GM23338 (cell line): ENCODE data around the gene SDHD.

ENCODE experiments used
- CREB1 ChIP-seq: fragments of 250-450 bp; sonication (Bioruptor Pico); IDR thresholded peaks from 2 replicates; pipeline ENCODE4 v1.5.0; 2020; ENCODE audit warnings: low read depth, mild to moderate bottlenecking, moderate library complexity
- CTCF ChIP-seq, 2 experiments: fragments of 200-600 bp in 1 of 2; sonication (generic) in 1 of 2; conservative IDR thresholded peaks; 2 replicates each; pipeline versions ENCODE4 v1.5.1 to v1.6.1; 2016 to 2017; ENCODE audit warnings: antibody characterized with exemption in 2 of 2, low read depth in 2 of 2, mild to moderate bottlenecking in 2 of 2, moderate library complexity in 1 of 2
- ETS1 ChIP-seq: IDR thresholded peaks from 2 replicates; pipeline ENCODE4 v1.6.1; 2016; ENCODE audit warnings: antibody characterized with exemption
- EZH2 ChIP-seq: fragments of 200-600 bp; sonication (generic); IDR thresholded peaks from one replicate; pipeline ENCODE4 v1.8.0; 2017; ENCODE audit warnings: antibody characterized with exemption, mild to moderate bottlenecking, low read depth; ENCODE audit not compliant: unreplicated experiment
- EZH2phosphoT487 ChIP-seq: fragments of 200-600 bp; sonication (generic); IDR thresholded peaks from one replicate; pipeline ENCODE4 v1.8.1; 2018; ENCODE audit warnings: antibody characterized with exemption; ENCODE audit not compliant: unreplicated experiment
- JUNB ChIP-seq: IDR thresholded peaks from one replicate; pipeline ENCODE4 v1.6.1; 2016; ENCODE audit warnings: antibody characterized with exemption; ENCODE audit not compliant: unreplicated experiment
- NANOG ChIP-seq: IDR thresholded peaks from 2 replicates; pipeline ENCODE4 v1.6.1; 2016; ENCODE audit warnings: antibody characterized with exemption, borderline replicate concordance
- POLR2AphosphoS5 ChIP-seq: IDR thresholded peaks from 2 replicates; pipeline ENCODE4 v1.6.1; 2016; ENCODE audit warnings: antibody characterized with exemption, low read depth
- REST ChIP-seq: IDR thresholded peaks from one replicate; pipeline ENCODE4 v1.6.1; 2018; ENCODE audit warnings: antibody characterized with exemption; ENCODE audit not compliant: unreplicated experiment
- STAT1 ChIP-seq: IDR thresholded peaks from one replicate; pipeline ENCODE4 v1.6.1; 2016; ENCODE audit warnings: antibody characterized with exemption; ENCODE audit not compliant: unreplicated experiment
- ZNF114 ChIP-seq: fragments of 250-450 bp; sonication (Bioruptor Pico); IDR thresholded peaks from 2 replicates; pipeline ENCODE4 v1.5.0; 2020; ENCODE audit warnings: mild to moderate bottlenecking, moderate library complexity
- ZNF331 ChIP-seq: fragments of 250-450 bp; sonication (Bioruptor Pico); IDR thresholded peaks from 2 replicates; pipeline ENCODE4 v1.5.0; 2020; ENCODE audit warnings: low read depth, mild to moderate bottlenecking, moderate library complexity
- ZNF462 ChIP-seq: fragments of 250-450 bp; sonication (Bioruptor Pico); IDR thresholded peaks from 2 replicates; pipeline ENCODE4 v1.5.0; 2020; ENCODE audit warnings: mild to moderate bottlenecking, moderate library complexity

- no peak for TF ChIP-seq CTCF (conservative IDR thresholded peaks at IDR 0.05; ENCODE audit: low read depth in 2 of 2)
- TF ChIP-seq POLR2AphosphoS5: no peak
- no peak for TF ChIP-seq EZH2phosphoT487
- TF ChIP-seq EZH2: no peak
- no peak for TF ChIP-seq CREB1
- TF ChIP-seq JUNB: no peak
- TF ChIP-seq REST: no peak
- TF ChIP-seq ETS1: no peak
- TF ChIP-seq ZNF331 (CRISPR knock-in tag): no peak
- TF ChIP-seq NANOG: no peak
- TF ChIP-seq ZNF114 (CRISPR knock-in tag): no peak
- no peak for TF ChIP-seq ZNF462 (CRISPR knock-in tag)
- no peak for TF ChIP-seq STAT1
Observed at GRCh38 chr11:112062923-112063322, 23.8 kb upstream of the SDHD start.
